ENCODE data around the gene IL4R.
"Not testable (repeated sequence)": the region's sequence is repeated elsewhere in the genome, so short reads cannot be mapped to it uniquely, and the experiment has no call there.

IL4R gene

DNA sequence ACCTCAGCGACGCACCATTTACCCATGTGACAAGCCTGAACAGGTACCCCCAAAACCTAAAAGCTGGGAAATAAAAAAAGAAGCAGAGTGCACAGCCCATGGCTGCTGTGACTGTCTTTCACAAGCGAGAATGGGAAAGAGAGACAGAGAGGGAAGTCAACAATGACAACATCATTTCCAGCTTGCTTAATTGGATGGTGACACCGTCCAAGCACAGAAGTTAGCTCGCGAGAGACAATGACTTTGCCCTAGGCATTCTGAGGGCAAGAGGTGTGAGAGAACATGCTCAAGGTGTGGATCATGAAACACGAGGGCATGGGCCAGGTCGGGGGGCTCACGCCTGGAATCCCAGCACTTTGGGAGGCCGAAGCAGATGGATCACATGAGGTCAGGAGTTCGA is 25.9 kb upstream of the IL4R start:
- no peaks in the 10 kb centered on the region for H3K36me3 ChIP-seq (ENCODE audit: control insufficient read depth in 1 of 2, insufficient read depth in 2 of 2, low read length in 2 of 2)
- H3K4me3 ChIP-seq (ENCODE audit: low read depth in 1 of 2, low read length in 2 of 2) = no peak overlapping the region
- no peak overlapping the region for H3K27ac ChIP-seq (ENCODE audit: low read depth, low read length)
- H3K27me3 ChIP-seq (ENCODE audit: control insufficient read depth in 1 of 2, insufficient read depth in 2 of 2, low read length in 2 of 2) = no peaks in the 10 kb centered on the region
- no peaks in the 10 kb centered on the region for H3K4me1 ChIP-seq (ENCODE audit: control insufficient read depth in 1 of 2, insufficient read depth in 2 of 2, low read length in 2 of 2)
- no peaks in the 10 kb centered on the region for H3K9me3 ChIP-seq (ENCODE audit: control insufficient read depth in 1 of 2, low read length in 2 of 2)
- H3K9ac ChIP-seq (ENCODE audit: low read depth in 1 of 2, low read length in 2 of 2) = no peak overlapping the region

DNA sequence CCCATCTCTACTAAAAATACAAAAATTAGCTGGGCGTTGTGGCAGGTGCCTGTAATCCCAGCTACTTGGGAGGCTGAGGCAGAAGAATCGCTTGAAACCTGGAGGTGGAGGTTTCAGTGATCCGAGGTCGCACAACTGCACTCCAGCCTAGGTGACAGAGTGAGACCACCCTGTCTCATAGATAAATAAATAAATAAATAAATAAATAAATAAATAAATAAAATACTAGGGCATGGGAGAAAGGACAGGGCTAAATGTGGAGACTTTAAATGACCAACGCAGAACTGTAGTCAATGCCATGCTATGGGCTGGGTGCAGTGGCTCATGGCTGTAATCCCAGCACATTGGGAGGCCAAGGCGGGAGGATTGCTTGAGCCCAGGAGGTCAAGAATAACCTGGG is 25.5 kb upstream of the IL4R start:
- H3K9me3 ChIP-seq (ENCODE audit: control insufficient read depth in 1 of 2, low read length in 2 of 2); H3K9ac ChIP-seq (ENCODE audit: low read depth in 1 of 2, low read length in 2 of 2); H3K36me3 ChIP-seq (ENCODE audit: control insufficient read depth in 1 of 2, insufficient read depth in 2 of 2, low read length in 2 of 2); H3K4me1 ChIP-seq (ENCODE audit: control insufficient read depth in 1 of 2, insufficient read depth in 2 of 2, low read length in 2 of 2); H3K27ac ChIP-seq (ENCODE audit: low read depth, low read length); H3K27me3 ChIP-seq (ENCODE audit: control insufficient read depth in 1 of 2, insufficient read depth in 2 of 2, low read length in 2 of 2); H3K4me3 ChIP-seq (ENCODE audit: low read depth in 1 of 2, low read length in 2 of 2): not testable (repeated sequence)

DNA sequence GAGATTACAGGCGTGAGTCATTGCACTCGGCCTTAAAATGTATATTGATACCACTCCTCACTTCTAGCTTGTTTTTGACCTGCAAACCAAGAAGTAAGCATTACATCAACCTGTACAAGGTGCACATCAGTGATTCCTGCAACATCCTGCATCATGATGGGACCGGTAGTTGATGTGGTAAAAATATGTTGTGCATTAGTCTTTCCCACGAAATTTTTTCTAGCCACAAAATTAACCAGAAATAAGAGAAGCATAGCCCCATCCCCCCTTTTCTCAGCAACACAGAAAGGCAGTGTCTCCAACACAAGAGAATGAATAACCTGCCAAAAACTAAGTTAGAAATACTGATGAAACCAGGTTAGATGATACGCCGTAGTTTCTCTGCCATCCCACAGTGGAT is 24.1 kb upstream of the IL4R start:
- H3K4me3 ChIP-seq (ENCODE audit: low read depth in 1 of 2, low read length in 2 of 2) = no peak overlapping the region
- H3K9ac ChIP-seq (ENCODE audit: low read depth in 1 of 2, low read length in 2 of 2) = no peak overlapping the region
- H3K27ac ChIP-seq (ENCODE audit: low read depth, low read length) = no peak overlapping the region
- H3K4me1 ChIP-seq (ENCODE audit: control insufficient read depth in 1 of 2, insufficient read depth in 2 of 2, low read length in 2 of 2) = no peaks in the 10 kb centered on the region
- no peaks in the 10 kb centered on the region for H3K9me3 ChIP-seq (ENCODE audit: control insufficient read depth in 1 of 2, low read length in 2 of 2)
- H3K27me3 ChIP-seq (ENCODE audit: control insufficient read depth in 1 of 2, insufficient read depth in 2 of 2, low read length in 2 of 2) = no peaks in the 10 kb centered on the region
- no peaks in the 10 kb centered on the region for H3K36me3 ChIP-seq (ENCODE audit: control insufficient read depth in 1 of 2, insufficient read depth in 2 of 2, low read length in 2 of 2)

DNA sequence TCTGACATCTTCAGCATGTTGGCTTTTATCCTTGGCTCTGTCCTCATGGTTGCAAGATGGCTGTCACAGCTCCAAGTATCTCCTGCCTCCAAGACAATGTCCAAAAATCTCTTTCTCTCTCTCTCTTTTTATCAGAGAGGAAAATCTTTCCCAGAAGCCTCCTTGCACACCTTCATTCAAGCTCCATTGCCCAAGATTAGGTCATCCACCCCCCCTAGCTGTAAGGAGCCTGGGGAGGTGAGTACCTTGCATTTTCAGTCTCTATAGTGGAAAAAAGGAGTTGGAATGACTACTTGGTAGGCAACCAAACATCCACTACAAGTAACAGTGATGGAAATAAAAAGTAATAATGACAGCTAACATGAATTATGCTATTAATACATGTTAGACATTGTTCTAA is 23.2 kb upstream of the IL4R start:
- Histone ChIP-seq H3K4me3 (ENCODE audit: low read depth in 1 of 2, low read length in 2 of 2) (no peak overlapping the region), H3K36me3 (ENCODE audit: control insufficient read depth in 1 of 2, insufficient read depth in 2 of 2, low read length in 2 of 2) (no peaks in the 10 kb centered on the region), H3K9ac (ENCODE audit: low read depth in 1 of 2, low read length in 2 of 2) (no peak overlapping the region), H3K27me3 (ENCODE audit: control insufficient read depth in 1 of 2, insufficient read depth in 2 of 2, low read length in 2 of 2) (no peaks in the 10 kb centered on the region), H3K27ac (ENCODE audit: low read depth, low read length) (no peak overlapping the region), H3K9me3 (ENCODE audit: control insufficient read depth in 1 of 2, low read length in 2 of 2) (no peaks in the 10 kb centered on the region), H3K4me1 (ENCODE audit: control insufficient read depth in 1 of 2, insufficient read depth in 2 of 2, low read length in 2 of 2) (no peaks in the 10 kb centered on the region)

DNA sequence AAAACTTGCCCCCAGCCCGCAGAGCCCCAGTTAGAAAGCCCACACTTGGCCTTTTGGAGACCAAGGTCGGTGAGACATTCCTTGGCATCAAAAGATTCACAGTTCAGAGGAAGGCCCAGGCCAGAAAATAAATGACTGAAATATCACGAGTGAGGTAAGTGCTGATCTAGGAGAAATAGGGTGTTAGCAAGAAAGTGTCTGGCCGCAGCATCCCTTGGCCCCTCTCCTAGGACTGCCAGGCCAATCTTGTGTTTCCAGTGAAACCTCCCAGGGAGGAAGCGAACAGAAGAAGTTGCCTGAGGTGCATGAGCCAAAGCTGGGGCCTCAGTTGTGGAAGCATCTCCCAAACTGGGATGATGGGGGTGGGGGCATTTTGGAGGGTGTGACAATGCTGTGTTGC is 22.7 kb upstream of the IL4R start:
- Histone ChIP-seq H3K27me3 (ENCODE audit: control insufficient read depth in 1 of 2, insufficient read depth in 2 of 2, low read length in 2 of 2) (no peaks in the 10 kb centered on the region), H3K27ac (ENCODE audit: low read depth, low read length) (no peak overlapping the region), H3K36me3 (ENCODE audit: control insufficient read depth in 1 of 2, insufficient read depth in 2 of 2, low read length in 2 of 2) (no peaks in the 10 kb centered on the region), H3K4me3 (ENCODE audit: low read depth in 1 of 2, low read length in 2 of 2) (no peak overlapping the region), H3K4me1 (ENCODE audit: control insufficient read depth in 1 of 2, insufficient read depth in 2 of 2, low read length in 2 of 2) (no peaks in the 10 kb centered on the region), H3K9ac (ENCODE audit: low read depth in 1 of 2, low read length in 2 of 2) (no peak overlapping the region), H3K9me3 (ENCODE audit: control insufficient read depth in 1 of 2, low read length in 2 of 2) (no peaks in the 10 kb centered on the region)

DNA sequence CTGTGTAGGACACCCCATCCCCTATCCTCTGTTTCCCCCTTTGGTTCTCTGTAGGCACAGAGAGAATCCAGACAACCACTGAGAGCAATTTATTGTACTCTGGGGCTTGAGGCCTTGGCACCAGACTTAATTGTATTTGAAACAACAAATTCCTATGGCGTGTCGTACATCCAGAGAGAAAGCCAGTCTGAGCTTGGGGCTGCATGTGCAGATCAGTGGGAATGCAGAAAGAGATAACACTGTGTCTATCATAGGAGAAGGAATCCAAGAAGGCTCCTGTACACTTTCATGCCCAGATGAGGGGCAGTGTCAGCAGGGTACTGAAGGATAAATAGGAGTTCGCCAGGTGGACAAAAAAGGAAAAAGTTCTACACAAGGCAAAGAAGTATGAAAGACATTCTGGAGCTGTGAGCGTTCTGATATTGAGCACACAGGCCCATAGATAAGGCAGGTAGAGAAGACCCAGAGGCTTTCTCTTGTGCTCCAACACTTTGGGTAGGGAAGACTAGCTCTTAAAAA is 22.0 kb upstream of the IL4R start:
- no peak overlapping the region for H3K4me3 ChIP-seq (ENCODE audit: low read depth in 1 of 2, low read length in 2 of 2)
- H3K36me3 ChIP-seq (ENCODE audit: control insufficient read depth in 1 of 2, insufficient read depth in 2 of 2, low read length in 2 of 2) = no peaks in the 10 kb centered on the region
- no peak overlapping the region for H3K27ac ChIP-seq (ENCODE audit: low read depth, low read length)
- H3K9me3 ChIP-seq (ENCODE audit: control insufficient read depth in 1 of 2, low read length in 2 of 2) = no peaks in the 10 kb centered on the region
- no peaks in the 10 kb centered on the region for H3K27me3 ChIP-seq (ENCODE audit: control insufficient read depth in 1 of 2, insufficient read depth in 2 of 2, low read length in 2 of 2)
- H3K9ac ChIP-seq (ENCODE audit: low read depth in 1 of 2, low read length in 2 of 2) = no peak overlapping the region
- no peaks in the 10 kb centered on the region for H3K4me1 ChIP-seq (ENCODE audit: control insufficient read depth in 1 of 2, insufficient read depth in 2 of 2, low read length in 2 of 2)

DNA sequence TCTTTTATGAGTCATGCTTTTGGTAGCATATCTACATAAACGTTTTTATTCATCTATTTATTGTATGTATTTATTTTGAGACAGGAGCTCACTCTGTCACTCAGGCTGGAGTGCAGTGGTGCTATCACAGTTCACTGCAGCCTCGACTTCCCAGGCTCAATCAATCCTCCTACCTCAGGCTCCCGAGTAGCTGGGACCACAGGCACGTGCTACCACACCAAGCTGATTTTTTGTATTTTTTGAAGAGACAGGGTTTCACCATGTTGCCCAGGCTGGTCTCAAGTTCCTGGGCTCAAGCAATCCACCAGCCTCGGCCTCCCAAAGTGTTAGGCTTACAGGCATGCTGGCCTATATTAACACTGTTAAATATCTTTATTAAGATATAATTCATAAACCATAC is 20.4 kb upstream of the IL4R start:
- no peak overlapping the region for H3K27ac ChIP-seq (ENCODE audit: low read depth, low read length)
- H3K4me1 ChIP-seq (ENCODE audit: control insufficient read depth in 1 of 2, insufficient read depth in 2 of 2, low read length in 2 of 2) = no peaks in the 10 kb centered on the region
- no peak overlapping the region for H3K9ac ChIP-seq (ENCODE audit: low read depth in 1 of 2, low read length in 2 of 2)
- no peaks in the 10 kb centered on the region for H3K36me3 ChIP-seq (ENCODE audit: control insufficient read depth in 1 of 2, insufficient read depth in 2 of 2, low read length in 2 of 2)
- no peaks in the 10 kb centered on the region for H3K27me3 ChIP-seq (ENCODE audit: control insufficient read depth in 1 of 2, insufficient read depth in 2 of 2, low read length in 2 of 2)
- no peak overlapping the region for H3K4me3 ChIP-seq (ENCODE audit: low read depth in 1 of 2, low read length in 2 of 2)
- H3K9me3 ChIP-seq (ENCODE audit: control insufficient read depth in 1 of 2, low read length in 2 of 2) = no peaks in the 10 kb centered on the region

DNA sequence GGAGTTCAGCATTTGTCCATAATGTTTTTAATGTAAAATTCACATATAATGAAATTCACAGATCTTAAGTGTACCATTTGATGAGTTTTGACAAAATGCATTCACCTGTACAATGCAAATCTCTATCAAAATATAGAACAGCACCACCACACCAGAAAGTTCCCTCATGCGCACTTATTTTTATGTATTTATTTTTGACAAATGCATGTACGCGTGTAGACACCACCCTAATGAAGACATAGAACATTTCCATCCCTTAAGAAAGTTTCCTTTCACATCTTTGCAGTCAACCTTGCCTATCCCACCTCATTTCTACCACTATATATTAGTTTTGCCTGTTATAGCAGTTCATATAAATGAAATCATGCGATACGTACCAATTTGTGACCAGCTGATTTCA is 15.6 kb upstream of the IL4R start:
- no peak overlapping the region for H3K4me3 ChIP-seq (ENCODE audit: low read depth in 1 of 2, low read length in 2 of 2)
- H3K9ac ChIP-seq (ENCODE audit: low read depth in 1 of 2, low read length in 2 of 2) = no peak overlapping the region
- H3K36me3 ChIP-seq (ENCODE audit: control insufficient read depth in 1 of 2, insufficient read depth in 2 of 2, low read length in 2 of 2) = no peaks in the 10 kb centered on the region
- H3K27me3 ChIP-seq (ENCODE audit: control insufficient read depth in 1 of 2, insufficient read depth in 2 of 2, low read length in 2 of 2) = no peaks in the 10 kb centered on the region
- H3K27ac ChIP-seq (ENCODE audit: low read depth, low read length) = no peak overlapping the region
- no peaks in the 10 kb centered on the region for H3K4me1 ChIP-seq (ENCODE audit: control insufficient read depth in 1 of 2, insufficient read depth in 2 of 2, low read length in 2 of 2)
- H3K9me3 ChIP-seq (ENCODE audit: control insufficient read depth in 1 of 2, low read length in 2 of 2) = no peaks in the 10 kb centered on the region

DNA sequence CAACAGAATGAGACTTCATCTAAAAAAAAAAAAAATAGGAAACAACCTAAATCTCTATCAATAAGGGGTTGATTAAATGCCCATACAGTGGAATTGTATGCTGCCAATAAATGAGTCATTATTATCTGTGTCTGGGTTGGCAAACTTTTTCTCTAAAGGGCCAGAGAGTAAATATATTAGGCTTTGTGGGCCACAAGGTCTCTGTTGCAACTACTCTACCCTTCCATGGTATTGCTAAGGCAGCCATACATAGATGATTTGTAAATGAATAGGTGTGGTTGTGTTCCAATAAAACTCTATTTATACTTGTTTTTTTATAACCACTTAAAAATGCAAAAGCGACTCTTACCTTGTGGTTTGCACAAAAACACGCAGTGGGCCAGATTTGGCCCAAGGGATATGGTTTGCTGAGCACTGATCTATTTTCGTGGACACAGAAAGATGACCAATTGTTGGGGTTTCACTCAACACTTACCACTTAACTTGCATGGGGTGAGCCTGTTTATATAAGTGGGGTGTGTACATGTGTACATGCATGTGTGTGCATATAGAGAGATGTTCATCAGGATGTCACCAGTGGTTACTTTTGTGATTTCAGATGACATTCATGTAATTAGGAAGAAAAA is 12.4 kb upstream of the IL4R start:
- H3K27ac ChIP-seq (ENCODE audit: low read depth, low read length) = no peak overlapping the region
- H3K9me3 ChIP-seq (ENCODE audit: control insufficient read depth in 1 of 2, low read length in 2 of 2) = no peaks in the 10 kb centered on the region
- H3K4me1 ChIP-seq (ENCODE audit: control insufficient read depth in 1 of 2, insufficient read depth in 2 of 2, low read length in 2 of 2) = no peaks in the 10 kb centered on the region
- no peak overlapping the region for H3K9ac ChIP-seq (ENCODE audit: low read depth in 1 of 2, low read length in 2 of 2)
- H3K36me3 ChIP-seq (ENCODE audit: control insufficient read depth in 1 of 2, insufficient read depth in 2 of 2, low read length in 2 of 2) = no peaks in the 10 kb centered on the region
- no peak overlapping the region for H3K4me3 ChIP-seq (ENCODE audit: low read depth in 1 of 2, low read length in 2 of 2)
- H3K27me3 ChIP-seq (ENCODE audit: control insufficient read depth in 1 of 2, insufficient read depth in 2 of 2, low read length in 2 of 2) = no peaks in the 10 kb centered on the region

DNA sequence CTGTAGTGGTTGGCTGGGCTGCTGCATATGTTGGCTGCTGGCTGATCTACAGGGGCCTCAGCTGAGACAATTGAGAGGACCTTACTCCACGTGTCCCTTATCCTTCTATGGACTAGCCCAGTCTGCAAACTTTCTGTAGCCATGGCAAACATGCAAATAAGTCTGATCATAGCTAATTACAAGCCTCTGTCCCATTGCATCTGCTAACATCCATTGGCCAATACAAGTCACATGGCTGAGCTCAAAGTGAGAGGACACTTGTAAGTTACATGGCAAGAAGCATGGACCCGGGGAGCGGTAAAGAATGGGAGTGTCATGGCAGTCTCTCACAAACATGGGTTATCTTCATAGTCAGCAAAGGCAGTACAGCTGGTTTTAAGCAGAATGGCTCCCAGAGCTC is 11.6 kb upstream of the IL4R start:
- Histone ChIP-seq H3K9ac (ENCODE audit: low read depth in 1 of 2, low read length in 2 of 2) (no peak overlapping the region), H3K9me3 (ENCODE audit: control insufficient read depth in 1 of 2, low read length in 2 of 2) (no peaks in the 10 kb centered on the region), H3K4me3 (ENCODE audit: low read depth in 1 of 2, low read length in 2 of 2) (no peak overlapping the region), H3K36me3 (ENCODE audit: control insufficient read depth in 1 of 2, insufficient read depth in 2 of 2, low read length in 2 of 2) (no peaks in the 10 kb centered on the region), H3K27me3 (ENCODE audit: control insufficient read depth in 1 of 2, insufficient read depth in 2 of 2, low read length in 2 of 2) (no peaks in the 10 kb centered on the region), H3K27ac (ENCODE audit: low read depth, low read length) (no peak overlapping the region), H3K4me1 (ENCODE audit: control insufficient read depth in 1 of 2, insufficient read depth in 2 of 2, low read length in 2 of 2) (no peaks in the 10 kb centered on the region)

All from duodenal mucosa (tissue), 2 donors.